ENCODE data around the gene RIT2.

GRCh38 chr18:42980426-42980825, 135.1 kb downstream of the RIT2 start:
- TF ChIP-seq, protein P1, sequence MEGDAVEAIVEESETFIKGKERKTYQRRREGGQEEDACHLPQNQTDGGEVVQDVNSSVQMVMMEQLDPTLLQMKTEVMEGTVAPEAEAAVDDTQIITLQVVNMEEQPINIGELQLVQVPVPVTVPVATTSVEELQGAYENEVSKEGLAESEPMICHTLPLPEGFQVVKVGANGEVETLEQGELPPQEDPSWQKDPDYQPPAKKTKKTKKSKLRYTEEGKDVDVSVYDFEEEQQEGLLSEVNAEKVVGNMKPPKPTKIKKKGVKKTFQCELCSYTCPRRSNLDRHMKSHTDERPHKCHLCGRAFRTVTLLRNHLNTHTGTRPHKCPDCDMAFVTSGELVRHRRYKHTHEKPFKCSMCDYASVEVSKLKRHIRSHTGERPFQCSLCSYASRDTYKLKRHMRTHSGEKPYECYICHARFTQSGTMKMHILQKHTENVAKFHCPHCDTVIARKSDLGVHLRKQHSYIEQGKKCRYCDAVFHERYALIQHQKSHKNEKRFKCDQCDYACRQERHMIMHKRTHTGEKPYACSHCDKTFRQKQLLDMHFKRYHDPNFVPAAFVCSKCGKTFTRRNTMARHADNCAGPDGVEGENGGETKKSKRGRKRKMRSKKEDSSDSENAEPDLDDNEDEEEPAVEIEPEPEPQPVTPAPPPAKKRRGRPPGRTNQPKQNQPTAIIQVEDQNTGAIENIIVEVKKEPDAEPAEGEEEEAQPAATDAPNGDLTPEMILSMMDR (conservative IDR thresholded peaks at IDR 0.05): no peak
- no peak for TF ChIP-seq EZH2 (IDR thresholded peaks at IDR 0.05; ENCODE audit: low read depth)
